HepG2 (cell line): Measurements from ENCODE around the gene ARHGDIA. TPM values are rescaled to one million over a fixed set of nuclear protein-coding genes. Genes with fewer than 3 reads are reported as not detected.

Experiments used
- AHR ChIP-seq: IDR thresholded peaks from 2 replicates; pipeline ENCODE4 v1.6.1; 2018; ENCODE audit warnings: missing genetic modification reagents, missing compliant biosample characterization
- ATRX ChIP-seq: sonication (generic); formaldehyde crosslinking; IDR thresholded peaks from 2 replicates; pipeline ENCODE4 v1.4.0; 2020; ENCODE audit warnings: missing genetic modification reagents, borderline replicate concordance
- HOMEZ ChIP-seq: IDR thresholded peaks from 2 replicates; pipeline ENCODE4 v1.6.1; 2016; ENCODE audit warnings: low read depth
- KDM5A ChIP-seq: fragments of 200-600 bp; sonication (generic); IDR thresholded peaks from 2 replicates; pipeline ENCODE4 v1.7.0; 2018; ENCODE audit warnings: antibody characterized with exemption, mild to moderate bottlenecking, low read length, borderline replicate concordance
- NFAT5 ChIP-seq: sonication (generic); formaldehyde crosslinking; IDR thresholded peaks from 2 replicates; pipeline ENCODE4 v1.4.0; 2020; ENCODE audit warnings: missing genetic modification reagents
- ONECUT2 ChIP-seq: sonication (generic); formaldehyde crosslinking; IDR thresholded peaks from 2 replicates; pipeline ENCODE4 v1.4.0; 2020; ENCODE audit warnings: missing genetic modification reagents
- PITX1 ChIP-seq: sonication (generic); formaldehyde crosslinking; IDR thresholded peaks from 2 replicates; pipeline ENCODE4 v1.5.1; 2020; ENCODE audit warnings: mild to moderate bottlenecking, missing genetic modification reagents
- RFXANK ChIP-seq: IDR thresholded peaks from 2 replicates; pipeline ENCODE4 v1.6.1; 2016
- TAF1 ChIP-seq: sonication (generic); formaldehyde crosslinking; IDR thresholded peaks from 2 replicates; pipeline ENCODE4 v1.4.0; 2020; ENCODE audit warnings: missing genetic modification reagents
- THAP8 ChIP-seq: sonication (generic); formaldehyde crosslinking; IDR thresholded peaks from 2 replicates; pipeline ENCODE4 v1.5.1; 2020; ENCODE audit warnings: missing genetic modification reagents, mild to moderate bottlenecking, borderline replicate concordance
- THAP9 ChIP-seq: sonication (generic); formaldehyde crosslinking; IDR thresholded peaks from 2 replicates; pipeline ENCODE4; 2020; ENCODE audit warnings: missing genetic modification reagents, mild to moderate bottlenecking, borderline replicate concordance
- ZBTB25 ChIP-seq: IDR thresholded peaks from 2 replicates; pipeline ENCODE4 v1.6.1; 2018; ENCODE audit warnings: missing genetic modification reagents
- ZNF180 ChIP-seq: sonication (generic); formaldehyde crosslinking; IDR thresholded peaks from 2 replicates; pipeline ENCODE4 v1.4.0; 2020; ENCODE audit warnings: low read depth, missing genetic modification reagents, borderline replicate concordance
- ZNF550 ChIP-seq: sonication (generic); formaldehyde crosslinking; IDR thresholded peaks from 2 replicates; pipeline ENCODE4 v1.4.0; 2020; ENCODE audit warnings: mild to moderate bottlenecking, missing genetic modification reagents, borderline replicate concordance
- ZNF883 ChIP-seq: sonication (generic); formaldehyde crosslinking; IDR thresholded peaks from 2 replicates; pipeline ENCODE4 v1.5.1; 2020; ENCODE audit warnings: mild to moderate bottlenecking, missing genetic modification reagents; ENCODE audit errors: not compliant biosample characterization
- polyA plus RNA-seq, 8 experiments: library from polyadenylated mRNA; depleted of rRNA in 3 of 8; stranded (reverse) in 7 of 8; unstranded in 1 of 8; fragments of >200 nt; fragmentation: Illumina TruSeq in 4 of 8; extraction: Trizol in 4 of 8; gene quantifications; 2 replicates each; pipeline versions ENCODE4 v1.2.1 to v1.2.3, GENCODE V29; 2011 to 2016; ENCODE audit warnings: low read depth in 4 of 8, missing spikeins in 1 of 8, mixed read lengths in 1 of 8; ENCODE audit not compliant: insufficient read depth in 1 of 8
- total RNA-seq, 5 experiments: library from RNA; depleted of rRNA; stranded (reverse); fragments of >200 nt; fragmentation: Illumina TruSeq; extraction: Trizol; gene quantifications; 2 replicates each; pipeline ENCODE4 v1.2.3, GENCODE V29; 2016; ENCODE audit warnings: low read depth in 1 of 5

ARHGDIA gene
- total and polyA plus RNA-seq, 2 of the 13 experiments (the other 11 are each of a cell fraction or from before 2014, with no cell fraction given): 40.0 to 64.0 TPM

GRCh38 chr17:81902653-81903414 is 31.7 kb upstream of the ARHGDIA start (continued):
- TF ChIP-seq THAP8 (peak; percentile 89; the same call in 1 of the 2 replicates), NFAT5 (CRISPR knock-in tag) (no peak), THAP9 (CRISPR knock-in tag) (peak; percentile 24; the same call in 1 of the 2 replicates), PITX1 (CRISPR knock-in tag) (no peak), ATRX (CRISPR knock-in tag) (no peak), ONECUT2 (peak; percentile 9; the same call in 1 of the 2 replicates), ZNF550 (CRISPR knock-in tag) (no peak; the same call in 1 of the 2 replicates), ZNF883 (CRISPR knock-in tag) (peak; percentile 54), RFXANK (CRISPR knock-in tag) (0 out of 2 replicates have a peak, but pooled peaks have one; percentile 39), AHR (CRISPR knock-in tag) (no peak), KDM5A (no peak), ZBTB25 (CRISPR knock-in tag) (no peak), ZNF180 (no peak), HOMEZ (CRISPR knock-in tag) (no peak), TAF1 (CRISPR knock-in tag) (no peak)
